ENCODE results near the gene ZNF423. TPM values are rescaled to one million over a fixed set of nuclear protein-coding genes. Genes with fewer than 3 reads are reported as not detected.

Gene ZNF423
- total RNA-seq, 2 donors from 2014 or later: 4.7 to 7.3 TPM

GRCh38 chr16:49540836-49541235, 315.1 kb downstream of the ZNF423 start:
- intact Hi-C loops (cut with DNase I): loop anchor here (10.0 kb wide), 1 partner anchor 384 kb away; no protein-coding TSS in a partner anchor
- no peak overlapping the region for H3K27ac ChIP-seq
- H3K27me3 ChIP-seq: no peaks in the 10 kb centered on the region
- no peaks in the 10 kb centered on the region for H3K36me3 ChIP-seq
- TF ChIP-seq, protein P1, sequence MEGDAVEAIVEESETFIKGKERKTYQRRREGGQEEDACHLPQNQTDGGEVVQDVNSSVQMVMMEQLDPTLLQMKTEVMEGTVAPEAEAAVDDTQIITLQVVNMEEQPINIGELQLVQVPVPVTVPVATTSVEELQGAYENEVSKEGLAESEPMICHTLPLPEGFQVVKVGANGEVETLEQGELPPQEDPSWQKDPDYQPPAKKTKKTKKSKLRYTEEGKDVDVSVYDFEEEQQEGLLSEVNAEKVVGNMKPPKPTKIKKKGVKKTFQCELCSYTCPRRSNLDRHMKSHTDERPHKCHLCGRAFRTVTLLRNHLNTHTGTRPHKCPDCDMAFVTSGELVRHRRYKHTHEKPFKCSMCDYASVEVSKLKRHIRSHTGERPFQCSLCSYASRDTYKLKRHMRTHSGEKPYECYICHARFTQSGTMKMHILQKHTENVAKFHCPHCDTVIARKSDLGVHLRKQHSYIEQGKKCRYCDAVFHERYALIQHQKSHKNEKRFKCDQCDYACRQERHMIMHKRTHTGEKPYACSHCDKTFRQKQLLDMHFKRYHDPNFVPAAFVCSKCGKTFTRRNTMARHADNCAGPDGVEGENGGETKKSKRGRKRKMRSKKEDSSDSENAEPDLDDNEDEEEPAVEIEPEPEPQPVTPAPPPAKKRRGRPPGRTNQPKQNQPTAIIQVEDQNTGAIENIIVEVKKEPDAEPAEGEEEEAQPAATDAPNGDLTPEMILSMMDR (IDR thresholded peaks at IDR 0.05): no peak
- no peak for DNase-seq
- no peaks in the 10 kb centered on the region for H3K9me3 ChIP-seq
- H3K9ac ChIP-seq (ENCODE audit: low read depth in 2 of 2, low read length in 2 of 2): no peak overlapping the region
- no peak overlapping the region for H3K4me3 ChIP-seq
- no peaks in the 10 kb centered on the region for H3K4me1 ChIP-seq

DNA sequence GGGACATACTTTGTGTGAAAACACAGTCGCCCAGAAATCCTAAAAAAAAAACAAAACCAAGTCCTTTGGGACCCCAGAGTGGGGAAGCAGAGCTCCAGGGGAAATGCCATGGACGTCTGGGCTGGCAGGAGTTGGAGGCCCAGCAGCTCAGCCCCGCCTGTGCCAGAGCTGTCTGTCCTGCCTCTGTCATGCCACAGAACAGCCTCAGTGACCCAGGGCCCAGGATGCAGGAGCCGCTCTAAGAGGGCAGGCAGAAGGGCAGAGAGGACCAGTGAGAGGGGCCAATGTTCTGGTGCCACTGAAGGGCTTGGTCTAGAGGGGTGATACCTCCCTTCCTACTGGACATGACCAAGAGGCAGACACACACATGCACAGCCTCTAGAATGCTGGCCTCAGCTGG, 316.2 kb downstream of the ZNF423 start:
- H3K4me3 ChIP-seq: no peak overlapping the region
- intact Hi-C loops (cut with DNase I): loop anchor here (10.0 kb wide), 1 partner anchor 385 kb away; no protein-coding TSS in a partner anchor
- H3K36me3 ChIP-seq: no peaks in the 10 kb centered on the region
- no peaks in the 10 kb centered on the region for H3K4me1 ChIP-seq
- H3K9me3 ChIP-seq: no peaks in the 10 kb centered on the region
- H3K27ac ChIP-seq: no peak overlapping the region
- no peak for DNase-seq
- TF ChIP-seq, protein P1 (IDR thresholded peaks at IDR 0.05): no peak
- H3K27me3 ChIP-seq: no peaks in the 10 kb centered on the region
- no peak overlapping the region for H3K9ac ChIP-seq (ENCODE audit: low read depth in 2 of 2, low read length in 2 of 2)

DNA sequence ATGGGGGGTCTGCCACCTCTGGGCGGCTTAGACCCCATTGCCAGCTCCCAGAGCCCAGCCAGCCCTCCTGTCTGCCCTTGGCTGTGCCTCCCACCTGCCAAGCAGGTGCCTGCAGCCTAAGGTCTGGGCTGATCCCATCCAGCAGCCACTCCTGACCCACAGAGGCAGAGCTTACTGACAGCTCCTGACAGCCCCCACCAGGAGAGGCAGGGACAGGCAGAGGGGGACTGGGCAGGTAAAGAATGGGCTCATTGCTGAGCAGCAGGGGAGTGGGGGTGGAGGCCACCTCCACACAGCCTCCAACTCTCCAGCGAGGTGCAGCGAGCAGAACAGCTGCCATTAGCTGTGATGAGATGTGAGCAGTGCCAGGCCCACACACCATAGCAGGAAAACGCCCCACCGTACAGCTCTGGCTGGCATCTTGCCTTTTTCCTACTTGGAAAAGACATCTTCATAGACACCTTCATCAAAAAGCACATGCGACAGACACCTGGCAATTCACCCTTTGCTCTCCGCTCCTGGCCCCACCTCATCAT, 317.9 kb downstream of the ZNF423 start:
- TF ChIP-seq, protein P1 (IDR thresholded peaks at IDR 0.05): no peak
- Histone ChIP-seq H3K4me1 (no peaks in the 10 kb centered on the region), H3K9me3 (no peaks in the 10 kb centered on the region), H3K9ac (ENCODE audit: low read depth in 2 of 2, low read length in 2 of 2) (no peak overlapping the region), H3K27ac (no peak overlapping the region), H3K36me3 (no peaks in the 10 kb centered on the region), H3K4me3 (no peak overlapping the region), H3K27me3 (no peaks in the 10 kb centered on the region)
- intact Hi-C loops (cut with DNase I): no loop called here
- DNase-seq: no peak

- Histone ChIP-seq H3K27me3 (no peaks in the 10 kb centered on the region), H3K9ac (ENCODE audit: low read depth in 2 of 2, low read length in 2 of 2) (no peak overlapping the region), H3K27ac (no peak overlapping the region), H3K9me3 (no peaks in the 10 kb centered on the region), H3K4me1 (no peaks in the 10 kb centered on the region), H3K36me3 (no peaks in the 10 kb centered on the region), H3K4me3 (no peak overlapping the region)
- TF ChIP-seq, protein P1 (IDR thresholded peaks at IDR 0.05): no peak
- DNase-seq: no peak
- intact Hi-C loops (cut with DNase I): no loop called here
Observed at GRCh38 chr16:49534901-49535610, 320.9 kb downstream of the ZNF423 start.

- no peak for DNase-seq
- Histone ChIP-seq H3K4me1 (no peaks in the 10 kb centered on the region), H3K36me3 (no peaks in the 10 kb centered on the region), H3K27me3 (no peaks in the 10 kb centered on the region), H3K4me3 (no peak overlapping the region), H3K9ac (ENCODE audit: low read depth in 2 of 2, low read length in 2 of 2) (no peak overlapping the region), H3K27ac (no peak overlapping the region), H3K9me3 (no peaks in the 10 kb centered on the region)
- TF ChIP-seq, protein P1 (IDR thresholded peaks at IDR 0.05): no peak
- intact Hi-C loops (cut with DNase I): no loop called here
Observed at GRCh38 chr16:49533422-49533821, 322.5 kb downstream of the ZNF423 start.
